HG02763 (cell line): ENCODE measurements around the gene DBNDD1.

Experiments used
- ATAC-seq: cut with Tn5 transposase; IDR thresholded peaks from one replicate; pipeline ENCODE4 v1.9.1; 2021; ENCODE audit warnings: mild to moderate bottlenecking, moderate library complexity; ENCODE audit not compliant: unreplicated experiment

Gene DBNDD1

DNA sequence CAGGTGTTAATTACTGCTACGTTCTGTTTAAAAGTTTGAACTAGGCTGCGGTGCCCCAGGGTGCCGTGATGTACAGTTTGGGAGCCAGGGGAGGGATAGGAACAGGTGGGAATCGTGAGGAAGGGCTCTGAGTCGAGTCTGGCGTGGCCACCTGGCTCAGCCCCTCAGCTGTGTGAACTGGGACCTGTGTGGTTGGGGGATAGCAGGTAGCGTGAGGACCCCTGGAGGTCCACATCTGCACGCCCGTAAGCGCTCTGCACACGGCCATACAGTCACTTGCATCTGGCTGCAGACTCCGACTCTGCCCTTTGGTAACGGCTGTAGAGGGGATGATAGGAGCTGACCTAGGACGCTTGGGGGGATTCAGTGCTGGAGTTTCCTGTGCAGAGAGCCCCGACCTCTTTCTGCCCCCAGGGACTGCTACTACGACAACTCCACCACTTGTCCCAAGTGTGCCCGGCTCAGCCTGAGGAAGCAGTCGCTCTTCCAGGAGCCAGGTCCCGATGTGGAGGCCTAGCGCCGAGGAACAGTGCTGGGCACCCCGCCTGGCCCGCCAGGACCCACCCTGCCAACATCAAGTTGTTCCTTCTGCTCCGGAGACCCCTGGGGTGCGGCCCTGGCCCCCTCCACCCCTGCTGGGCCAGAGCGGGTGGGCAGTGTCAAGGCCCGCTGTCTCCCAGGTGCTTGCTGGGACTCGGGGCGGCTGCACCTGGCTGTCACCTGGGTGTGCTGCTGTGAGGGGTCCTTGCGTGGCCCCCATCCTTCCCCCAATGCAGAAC is 53.6 kb downstream of the DBNDD1 start:
- ATAC-seq: no peak

DNA sequence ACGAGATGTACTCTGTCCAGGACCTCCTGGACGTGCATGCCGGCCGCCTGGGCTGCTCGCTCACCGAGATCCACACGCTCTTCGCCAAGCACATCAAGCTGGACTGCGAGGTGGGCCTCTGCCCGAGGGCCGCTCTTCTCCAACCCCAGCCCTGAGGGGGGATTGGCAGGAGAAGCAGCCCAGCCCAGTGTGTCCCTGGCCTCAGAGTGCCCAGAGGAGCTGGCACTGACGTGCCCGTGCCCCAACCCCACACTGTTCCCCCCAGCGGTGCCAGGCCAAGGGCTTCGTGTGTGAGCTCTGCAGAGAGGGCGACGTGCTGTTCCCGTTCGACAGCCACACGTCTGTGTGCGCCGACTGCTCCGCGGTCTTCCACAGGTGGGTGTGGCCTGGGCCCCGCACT is 55.1 kb downstream of the DBNDD1 start:
- ATAC-seq: no peak

DNA sequence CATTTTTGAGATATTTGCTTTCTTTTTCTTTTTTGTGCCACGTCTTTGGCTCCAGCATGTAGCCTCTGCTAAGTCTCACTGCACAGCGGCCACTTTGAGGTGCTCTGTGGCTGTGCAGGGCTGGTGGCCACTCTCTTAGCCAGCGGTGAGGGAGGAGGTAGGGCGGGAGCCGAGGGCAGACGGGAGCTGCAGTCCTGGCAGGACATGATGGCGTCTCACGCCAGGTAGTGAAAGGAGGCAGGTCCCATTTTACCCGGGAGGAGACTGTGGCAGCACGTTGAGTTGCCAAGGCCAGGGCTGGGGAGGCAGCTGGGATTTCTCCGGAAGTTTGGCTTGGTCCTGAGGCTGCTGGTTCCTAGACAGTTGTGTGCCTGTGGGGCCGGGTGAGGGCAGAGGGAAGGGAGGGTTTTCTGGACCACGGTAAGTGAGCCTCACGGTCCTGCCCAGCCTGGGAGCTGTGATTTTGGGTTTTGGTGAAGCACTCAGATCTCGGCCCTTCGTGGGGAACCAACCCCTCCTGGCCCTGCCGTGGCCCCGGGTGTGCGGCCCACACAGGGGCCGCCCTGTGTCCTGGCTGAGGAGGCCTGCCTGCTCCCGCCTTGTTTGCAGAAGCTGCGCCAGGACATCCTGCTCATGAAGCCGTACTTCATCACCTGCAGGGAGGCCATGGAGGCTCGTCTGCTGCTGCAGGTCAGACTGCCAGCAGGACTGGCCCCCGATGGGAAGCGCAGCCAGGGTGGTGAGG is 56.3 kb downstream of the DBNDD1 start:
- ATAC-seq: no peak

DNA sequence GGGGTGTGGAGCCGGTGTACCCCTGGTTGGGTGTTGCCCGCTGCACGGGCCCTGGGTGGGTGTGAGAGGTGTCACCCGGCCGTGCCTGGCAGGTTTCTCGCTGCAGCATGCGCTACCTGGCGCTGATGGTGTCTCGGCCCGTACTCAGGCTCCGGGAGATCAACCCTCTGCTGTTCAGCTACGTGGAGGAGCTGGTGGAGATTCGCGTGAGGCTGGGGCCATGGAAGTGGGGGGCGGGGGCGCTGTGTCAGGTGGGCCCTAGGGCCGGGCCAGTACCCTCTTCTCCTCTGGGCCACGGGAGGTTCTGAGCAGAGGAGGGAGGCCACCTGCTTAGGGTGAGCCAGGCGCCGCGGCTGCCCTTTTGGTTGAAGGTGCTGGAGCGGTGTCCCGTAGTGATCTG is 57.3 kb downstream of the DBNDD1 start:
- ATAC-seq: no peak

DNA sequence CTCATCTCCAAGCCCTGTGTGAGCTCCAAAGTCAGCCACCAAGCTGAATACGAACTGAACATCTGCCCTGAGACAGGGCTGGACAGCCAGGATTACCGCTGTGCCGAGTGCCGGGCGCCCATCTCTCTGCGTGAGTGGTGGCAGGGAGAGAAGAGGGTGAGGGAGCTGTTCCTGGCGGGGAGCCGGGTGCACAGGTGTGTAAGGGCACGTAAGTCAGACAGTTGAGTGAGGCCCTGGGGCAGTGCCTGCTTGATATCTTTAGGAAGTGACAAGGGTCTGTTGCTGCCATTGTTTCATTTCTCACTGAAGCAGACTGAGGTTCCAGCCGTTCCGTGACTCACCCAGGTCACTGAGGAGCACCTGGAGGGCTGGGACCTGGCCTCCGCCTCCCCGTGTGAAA is 58.3 kb downstream of the DBNDD1 start:
- no peak for ATAC-seq

DNA sequence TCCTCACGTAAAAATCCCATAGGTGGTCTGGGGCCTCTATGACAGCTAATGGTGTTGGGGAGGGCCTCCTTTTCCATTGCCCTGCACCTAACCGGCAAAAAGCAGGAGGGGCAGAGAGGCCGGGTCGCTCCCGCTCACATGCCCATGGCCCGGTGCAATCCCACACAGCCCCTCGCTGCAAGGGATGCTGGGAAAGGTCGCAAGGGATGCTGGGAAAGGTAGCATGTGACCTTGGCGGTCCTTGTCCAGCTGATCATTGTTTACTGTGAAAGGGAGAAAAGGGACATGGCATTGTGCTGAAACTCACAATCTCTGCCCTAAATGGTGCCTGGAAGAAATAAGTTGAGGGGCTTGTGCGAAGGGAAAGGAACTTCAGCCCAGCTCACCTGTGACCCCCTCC is 60.7 kb downstream of the DBNDD1 start:
- ATAC-seq: no peak

DNA sequence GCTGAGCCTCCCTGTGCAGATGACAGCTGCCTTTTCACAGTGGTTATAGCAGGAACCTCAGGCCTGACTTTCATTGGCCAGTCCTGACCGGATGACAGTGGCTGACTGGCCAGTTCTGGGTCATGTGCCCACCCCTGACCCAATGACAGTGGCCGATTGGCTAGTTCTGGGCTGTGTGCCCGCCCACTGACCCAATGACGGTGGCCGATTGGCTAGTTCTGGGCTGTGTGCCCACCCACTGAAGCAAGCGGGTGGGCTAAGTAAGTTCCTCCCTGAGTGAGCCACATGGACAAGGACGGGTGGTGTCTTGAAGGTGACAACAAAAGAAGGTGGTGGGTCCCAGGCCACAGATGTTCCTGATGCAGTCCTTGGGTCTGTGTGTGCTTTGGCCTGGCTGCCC is 61.2 kb downstream of the DBNDD1 start:
- ATAC-seq: no peak

DNA sequence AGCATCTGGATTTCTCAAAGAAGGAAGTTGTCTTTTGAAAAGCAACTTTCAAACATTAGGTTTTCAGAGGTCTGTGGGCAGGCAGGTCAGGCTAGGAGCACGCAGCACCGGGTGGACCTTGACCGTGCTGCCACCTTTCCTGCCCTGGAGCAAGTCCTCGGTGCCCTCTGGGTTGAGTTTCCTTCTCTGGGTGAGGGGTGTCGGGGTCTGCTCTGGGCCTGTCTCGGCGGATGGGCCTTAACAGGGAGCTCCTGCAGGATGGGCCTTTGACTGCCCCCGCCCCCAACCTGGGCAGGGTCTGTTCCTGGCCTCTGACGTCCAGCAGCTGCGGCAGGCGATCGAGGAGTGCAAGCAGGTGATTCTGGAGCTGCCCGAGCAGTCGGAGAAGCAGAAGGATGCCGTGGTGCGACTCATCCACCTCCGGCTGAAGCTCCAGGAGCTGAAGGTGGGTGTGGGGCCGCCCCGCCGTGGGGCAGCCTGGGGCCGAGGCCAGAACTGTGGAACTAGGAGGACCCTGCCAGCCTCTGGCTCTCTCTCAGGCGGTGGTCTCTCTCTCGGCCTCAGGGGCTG is 62.0 kb downstream of the DBNDD1 start:
- no peak for ATAC-seq

DNA sequence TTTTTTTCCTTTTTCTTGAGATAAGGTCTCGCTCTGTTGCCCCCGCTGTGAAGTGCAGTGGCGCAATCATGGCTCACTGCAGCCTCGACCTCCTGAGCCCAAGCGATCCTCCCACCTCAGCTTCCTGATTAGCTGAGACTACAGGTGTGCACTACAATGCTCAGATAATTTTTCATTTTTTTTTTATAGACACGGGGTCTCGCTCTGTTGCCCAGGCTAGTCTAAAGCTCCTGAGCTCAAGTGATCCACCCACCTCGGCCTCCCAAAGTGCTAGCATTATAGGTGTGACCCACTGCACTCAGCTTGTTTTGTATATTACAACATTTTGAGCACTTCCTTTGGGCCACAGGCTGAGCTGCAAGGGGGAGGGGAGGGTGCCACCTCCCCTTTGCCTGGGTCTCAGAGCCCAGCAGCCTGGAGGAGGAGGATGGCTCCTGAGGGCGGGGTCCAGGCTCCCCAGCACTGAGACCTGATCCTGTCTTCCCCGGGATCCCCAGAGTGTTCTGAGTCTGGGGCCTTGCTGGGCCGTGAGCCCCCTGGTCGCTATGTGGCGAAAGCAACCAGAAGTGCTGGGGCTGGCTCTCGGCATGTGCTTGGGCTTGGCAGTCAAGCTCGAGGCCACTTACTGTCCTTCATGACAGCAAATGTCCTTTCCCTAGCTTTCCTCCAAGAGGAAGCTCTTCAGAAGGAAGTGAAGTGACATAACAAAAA is 62.6 kb downstream of the DBNDD1 start:
- ATAC-seq: no peak

DNA sequence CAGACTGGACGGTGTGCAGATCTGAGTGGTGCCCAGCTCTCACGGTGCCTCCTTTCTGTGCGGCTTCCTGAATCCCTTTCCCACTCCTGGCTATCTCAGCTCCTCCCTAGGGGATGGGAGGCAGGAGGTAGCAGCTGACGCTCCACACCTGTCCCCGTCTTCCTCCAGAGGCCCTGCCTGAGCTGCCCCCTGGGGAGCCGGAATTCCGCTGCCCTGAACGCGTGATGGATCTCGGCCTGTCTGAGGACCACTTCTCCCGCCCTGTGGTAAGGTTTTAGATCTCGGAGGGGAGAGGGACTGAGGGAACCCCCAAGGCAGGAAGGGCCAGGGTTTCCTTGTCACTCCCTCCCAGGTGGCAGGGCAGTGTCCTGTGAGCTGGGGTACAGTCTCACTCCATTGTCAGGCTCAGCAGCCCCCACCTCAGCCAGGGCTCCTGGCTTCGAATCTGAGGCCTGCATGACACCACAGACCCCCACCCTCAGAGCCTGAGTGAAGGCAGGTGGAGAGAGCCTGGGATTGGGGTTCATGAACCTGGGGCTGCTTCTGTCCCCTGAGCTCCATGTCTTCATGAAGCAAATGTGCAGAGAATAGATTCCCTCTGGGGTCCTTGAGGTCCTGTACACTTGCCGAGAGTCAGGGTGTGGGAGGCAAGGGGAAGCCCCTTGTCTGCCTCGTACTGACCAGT is 64.1 kb downstream of the DBNDD1 start:
- no peak for ATAC-seq
